ENCODE measurements around the gene LPP.

LPP gene

DNA sequence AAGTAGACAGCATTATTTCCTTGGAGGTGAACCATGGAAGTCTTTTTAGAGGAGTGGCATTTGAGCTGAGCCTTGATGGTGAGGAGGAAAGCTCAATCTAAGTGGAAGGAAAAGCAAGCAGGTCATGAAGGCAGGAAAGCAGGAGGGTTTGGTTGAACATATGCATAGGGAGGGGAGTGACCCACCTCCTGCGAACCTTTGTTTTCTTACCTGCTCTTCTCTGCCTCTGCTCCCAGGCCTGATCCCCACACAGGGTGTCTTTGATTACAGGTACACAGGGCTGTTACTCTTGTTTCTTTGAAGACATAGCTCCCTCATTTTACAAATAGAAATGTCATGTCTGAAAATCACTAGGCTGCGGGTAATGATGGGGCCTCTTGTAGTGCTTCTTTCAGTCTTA is 769.7 kb downstream of the LPP start:
- in situ Hi-C loops (cut with MboI; ENCODE audit: low sequenced_read_pairs) = no loop called here

DNA sequence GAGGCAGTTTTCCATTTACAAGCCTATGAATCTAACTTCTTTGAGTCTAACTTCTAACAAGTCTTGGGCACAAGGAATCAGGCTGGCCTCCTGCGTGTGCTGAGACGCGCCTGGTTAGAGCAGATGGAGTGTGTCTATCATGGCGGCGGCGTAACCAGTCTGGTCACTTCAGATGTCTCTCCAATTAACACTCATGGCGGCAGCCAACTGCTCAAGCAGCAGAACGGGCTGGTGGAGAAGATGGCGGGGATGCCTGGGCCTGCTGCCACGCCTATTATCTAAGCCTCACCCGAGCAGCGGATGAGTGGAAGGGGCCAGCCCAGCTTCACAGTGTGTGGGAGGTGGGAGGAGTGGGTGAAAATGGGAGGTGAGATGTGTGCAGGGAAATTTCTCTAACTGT is 771.4 kb downstream of the LPP start:
- in situ Hi-C loops (cut with MboI; ENCODE audit: low sequenced_read_pairs) = no loop called here

DNA sequence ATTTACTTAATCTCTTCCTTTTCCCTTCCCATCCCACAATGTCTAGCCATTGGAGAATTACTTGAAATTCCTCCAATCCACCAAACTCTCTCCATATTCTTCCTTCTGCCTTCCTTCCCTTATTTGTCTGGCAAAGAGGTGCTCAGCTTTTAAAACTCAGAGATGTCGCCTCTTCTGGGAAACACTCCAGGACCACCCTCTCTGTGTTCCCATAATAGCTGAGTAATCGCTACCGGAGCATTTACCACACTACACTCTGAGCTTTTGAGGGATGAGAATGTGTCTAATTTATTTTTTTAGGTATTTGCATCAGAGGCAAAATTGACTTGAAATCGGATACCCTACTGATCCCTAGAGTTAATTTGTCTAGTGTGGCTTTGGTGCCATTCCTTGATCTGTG is 772.2 kb downstream of the LPP start:
- in situ Hi-C loops (cut with MboI; ENCODE audit: low sequenced_read_pairs) = no loop called here

DNA sequence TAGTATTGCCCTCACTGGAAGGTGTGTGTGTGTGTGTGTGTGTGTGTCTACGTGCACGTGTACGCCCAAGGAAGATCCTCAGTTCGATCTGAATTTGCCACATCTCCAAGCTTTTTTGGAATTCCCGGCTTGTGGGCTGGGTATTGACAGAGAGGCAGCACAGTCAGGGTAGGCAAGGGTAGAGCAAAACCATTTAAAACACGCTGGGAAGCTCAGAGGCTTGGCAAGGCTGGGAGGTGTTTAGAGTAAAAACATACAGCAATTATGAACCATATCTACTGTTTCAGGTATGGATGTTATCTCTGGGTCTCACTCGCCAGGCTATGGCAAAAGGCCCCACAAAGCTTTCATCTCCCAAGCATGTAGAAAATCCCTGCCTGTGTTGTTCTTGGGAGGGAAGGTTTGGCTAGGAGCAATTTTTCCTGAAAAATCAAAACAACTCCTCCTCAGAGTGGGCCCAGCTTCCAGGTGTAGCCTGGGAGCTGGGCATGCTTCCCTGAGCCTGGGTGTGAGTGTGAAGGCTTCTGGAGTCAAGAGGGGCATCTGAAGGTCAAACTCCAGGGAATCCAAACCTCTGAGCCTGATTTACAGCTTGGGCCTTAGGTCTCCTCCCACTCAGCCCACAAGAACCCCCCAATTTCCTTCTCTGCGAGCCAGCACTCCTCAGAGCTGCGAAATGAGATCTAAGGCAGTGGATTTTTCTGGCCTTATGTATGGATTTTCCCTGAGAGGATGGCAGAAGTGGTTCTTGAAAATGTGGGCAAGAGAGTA is 773.0 kb downstream of the LPP start:
- in situ Hi-C loops (cut with MboI; ENCODE audit: low sequenced_read_pairs) = no loop called here

DNA sequence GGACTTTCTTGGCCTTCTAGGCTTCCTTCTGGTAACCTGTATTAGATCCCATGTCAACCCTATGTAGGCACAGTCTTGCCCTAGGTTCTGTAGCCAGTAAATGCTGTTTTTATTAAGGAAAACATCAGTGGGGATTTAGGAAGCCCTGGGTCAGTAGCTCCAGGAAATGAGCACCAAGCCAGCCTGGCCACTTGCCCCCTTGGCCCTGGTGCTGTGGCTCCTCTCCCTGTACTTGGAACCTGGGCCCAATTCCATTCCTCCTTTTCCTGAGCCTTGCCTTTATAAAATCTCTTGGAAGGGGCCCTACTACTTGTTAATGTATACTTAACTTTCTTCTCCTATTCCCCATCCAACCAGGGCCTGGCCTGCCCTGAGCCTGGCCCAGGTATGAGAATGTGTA is 774.0 kb downstream of the LPP start:
- in situ Hi-C loops (cut with MboI; ENCODE audit: low sequenced_read_pairs) = no loop called here

DNA sequence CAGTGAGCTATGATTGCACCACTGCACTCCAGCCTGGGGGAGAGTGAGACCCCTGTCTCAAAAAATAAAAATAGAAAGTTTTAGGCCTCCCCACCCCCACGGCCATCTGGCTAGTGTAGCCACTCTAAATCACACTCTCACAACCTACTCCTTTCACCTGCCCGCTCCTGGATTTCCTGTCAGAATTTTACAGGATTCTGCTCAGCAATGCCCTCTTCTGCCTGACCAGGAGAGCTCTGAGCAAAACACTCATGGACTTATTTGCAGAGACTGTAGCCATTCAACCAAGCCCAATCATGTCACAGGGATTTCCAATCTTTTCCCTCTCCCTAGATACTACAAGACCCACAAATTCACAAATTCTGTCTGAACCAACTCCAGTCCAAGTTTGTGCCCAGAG is 775.2 kb downstream of the LPP start:
- in situ Hi-C loops (cut with MboI; ENCODE audit: low sequenced_read_pairs) = no loop called here

DNA sequence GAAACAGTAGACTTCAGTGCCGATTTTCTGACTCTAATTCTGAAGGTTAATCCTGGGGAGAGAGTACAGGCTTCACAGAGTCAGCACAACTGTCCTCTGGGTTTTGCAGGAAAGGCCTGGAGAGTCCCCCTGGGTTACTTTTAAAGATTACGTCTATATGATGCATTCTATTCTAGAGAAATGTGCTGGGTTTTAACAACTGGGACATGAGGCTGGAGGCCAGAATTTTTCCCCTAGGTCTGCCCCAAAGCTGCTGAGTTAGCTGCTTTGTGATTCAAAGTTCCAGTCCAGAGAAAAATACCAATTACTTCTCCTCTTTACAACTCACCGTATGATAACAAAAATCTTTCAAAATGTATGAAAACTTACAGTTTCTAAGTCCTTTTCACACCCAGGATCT is 777.1 kb downstream of the LPP start:
- in situ Hi-C loops (cut with MboI; ENCODE audit: low sequenced_read_pairs) = no loop called here

DNA sequence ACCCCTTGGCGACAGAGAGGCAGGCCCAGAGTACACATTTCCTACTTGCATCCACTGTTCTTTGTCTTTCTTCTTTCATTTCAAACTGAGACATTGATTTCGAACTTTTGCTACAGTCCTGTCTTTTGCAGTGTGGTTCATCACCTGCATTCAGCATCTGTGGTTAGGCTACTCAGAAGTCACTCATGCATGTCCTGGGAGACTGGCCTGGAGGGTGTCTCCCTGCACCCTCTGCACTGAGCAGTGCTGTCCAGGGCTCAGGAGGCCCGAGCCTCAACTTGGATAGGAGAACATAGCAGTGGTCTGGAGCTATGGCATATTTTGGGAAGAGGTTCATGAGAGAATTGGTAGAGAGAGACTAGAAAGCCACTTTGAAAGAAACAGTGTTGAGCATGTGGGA is 777.6 kb downstream of the LPP start:
- in situ Hi-C loops (cut with MboI; ENCODE audit: low sequenced_read_pairs) = no loop called here

DNA sequence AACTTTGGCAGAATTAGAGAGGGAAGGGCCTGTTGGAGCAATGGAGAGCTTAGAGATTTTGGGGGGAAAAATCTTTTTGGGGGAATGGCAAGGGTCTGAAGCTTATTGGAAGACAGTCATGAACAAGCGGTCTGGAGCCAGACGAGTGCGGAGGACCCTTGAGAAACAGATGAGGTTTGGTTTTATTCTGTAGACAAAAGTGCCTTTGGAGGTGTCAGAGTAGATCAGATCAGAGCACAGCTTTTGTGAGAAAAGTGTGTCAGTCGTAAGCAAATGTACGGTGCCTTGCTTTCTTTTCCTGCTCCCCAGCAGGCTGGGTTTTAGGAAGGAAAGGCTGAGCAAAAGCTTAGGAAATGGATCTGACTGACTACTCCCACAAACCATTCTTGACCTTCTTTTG is 781.0 kb downstream of the LPP start:
- in situ Hi-C loops (cut with MboI; ENCODE audit: low sequenced_read_pairs) = no loop called here

DNA sequence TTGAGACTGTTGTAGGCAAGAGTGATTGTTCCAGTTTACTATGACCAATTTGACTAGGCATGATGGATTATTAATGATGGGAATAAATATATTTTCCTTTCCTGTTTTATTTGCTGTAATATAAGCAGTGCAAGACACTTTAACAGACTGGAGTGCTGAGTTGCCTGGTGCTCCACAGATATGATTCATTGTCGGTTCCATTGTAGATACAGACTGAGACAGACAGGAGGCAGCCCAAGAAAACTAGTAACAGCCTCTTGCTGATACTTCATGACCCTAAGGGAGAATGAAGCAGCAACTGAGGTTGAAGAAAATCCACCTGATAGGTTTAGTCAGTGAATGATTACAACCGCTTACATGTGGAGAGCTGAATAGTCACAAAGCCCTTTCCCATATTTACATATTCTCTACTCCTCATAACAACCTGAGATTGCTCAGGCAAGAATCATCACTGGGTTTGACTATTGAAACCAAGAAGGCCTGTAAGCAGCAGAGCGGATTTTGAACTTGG is 782.7 kb downstream of the LPP start:
- in situ Hi-C loops (cut with MboI; ENCODE audit: low sequenced_read_pairs) = no loop called here

DNA sequence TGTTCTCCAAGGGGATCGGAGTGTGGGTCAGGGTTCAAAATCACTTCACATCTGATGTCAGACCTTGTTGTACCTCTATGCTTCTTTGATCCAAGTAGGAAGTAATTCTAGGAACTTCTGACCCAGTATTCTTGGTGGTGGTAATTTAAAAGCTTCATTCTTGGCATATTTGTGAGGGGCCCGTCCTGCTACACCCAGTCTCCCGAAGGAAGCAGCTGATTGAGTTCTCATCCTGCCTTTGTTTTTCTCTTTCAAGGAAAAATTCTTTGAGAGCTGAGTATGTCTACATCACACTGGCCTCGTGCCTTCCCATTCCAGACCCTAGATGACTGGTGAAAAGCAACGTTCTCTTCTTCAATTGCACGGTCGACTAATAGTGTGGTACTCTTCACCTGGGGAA is 783.4 kb downstream of the LPP start:
- in situ Hi-C loops (cut with MboI; ENCODE audit: low sequenced_read_pairs) = no loop called here

DNA sequence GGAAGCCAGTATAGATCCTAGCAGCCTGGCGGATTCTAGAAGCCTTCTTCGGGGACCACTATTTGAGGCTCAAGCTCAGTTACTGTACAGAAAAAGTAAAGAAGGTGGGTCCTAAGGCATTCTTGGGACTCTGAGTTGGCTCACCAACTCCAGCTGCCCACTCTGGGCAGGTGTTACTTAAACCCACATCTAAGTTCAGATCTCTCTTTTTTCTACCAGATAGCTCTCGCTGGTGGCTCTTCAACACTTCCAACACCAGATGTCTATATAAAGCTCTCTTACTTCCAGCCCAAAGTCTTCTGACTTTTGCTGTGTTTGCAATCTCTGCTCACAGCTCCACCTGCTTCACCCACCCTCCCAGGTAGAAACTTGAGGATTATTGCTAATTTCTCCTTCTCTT is 785.0 kb downstream of the LPP start:
- in situ Hi-C loops (cut with MboI; ENCODE audit: low sequenced_read_pairs) = no loop called here

DNA sequence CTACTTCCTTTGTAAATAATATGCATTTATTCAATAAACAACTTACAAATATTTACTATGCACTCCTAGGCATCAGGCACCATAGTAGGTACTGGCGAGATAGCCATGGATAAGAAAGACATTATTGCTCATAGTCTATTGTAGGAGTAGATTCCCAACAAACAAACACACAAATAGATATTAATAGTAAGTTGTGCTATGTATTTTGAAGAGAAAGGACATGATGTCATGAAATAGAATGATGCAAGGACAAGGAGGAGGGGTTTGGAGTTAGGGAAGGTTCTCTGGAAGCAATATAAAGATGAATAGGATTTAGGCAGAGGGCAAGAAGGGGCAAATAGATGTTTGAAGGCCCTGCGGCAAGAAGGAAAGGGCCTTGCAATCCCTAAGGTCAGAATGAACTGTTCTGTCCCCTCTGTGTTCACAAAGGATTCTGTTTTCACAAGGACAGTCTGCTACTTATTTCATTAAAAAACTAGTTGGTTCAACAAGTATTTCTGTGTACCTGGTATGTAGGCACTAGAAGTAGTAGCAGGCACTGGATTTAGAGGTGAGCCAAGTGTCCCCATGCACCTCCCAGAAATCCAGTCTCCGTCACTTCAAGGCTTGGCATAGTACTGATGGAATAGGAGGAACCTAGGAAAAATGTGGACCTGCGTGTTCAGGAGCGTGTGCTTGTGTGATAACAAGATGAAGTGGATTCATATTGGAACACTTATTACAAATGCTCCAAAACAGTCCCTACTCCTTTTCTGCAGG is 786.0 kb downstream of the LPP start:
- in situ Hi-C loops (cut with MboI; ENCODE audit: low sequenced_read_pairs) = no loop called here

Data from HL-60/S4 (cell line).